A549 (cell line): ENCODE data around the gene ZDHHC24. TPM values are rescaled to one million over a fixed set of nuclear protein-coding genes. Genes with fewer than 3 reads are reported as not detected.
"Not testable (repeated sequence)": the region's sequence is repeated elsewhere in the genome, so short reads cannot be mapped to it uniquely, and the experiment has no call there.

Source experiments
- ATAC-seq, 2 experiments: fragments of 200-7000 bp in 1 of 2; fragments of >200 bp in 1 of 2; cut with Nextera tagmentation in 1 of 2; cut with Tn5 transposase in 1 of 2; 3 replicates each; pipeline versions ENCODE4 v1.8.0 to v1.9.1; 2018 to 2020; ENCODE audit warnings: mild to moderate bottlenecking in 1 of 2, moderate library complexity in 1 of 2
- CTCF ChIA-PET: fragments of 300-600 bp; sonication (Branson Sonifier 250); formaldehyde crosslinking; extraction: SDS; loops from one replicate; lab custom pipeline; 2021; ENCODE audit warnings: antibody characterized with exemption, inconsistent platforms; lab: Yijun Ruan, JAX
- POLR2A ChIA-PET: fragments of 350-600 bp; formaldehyde crosslinking; extraction: SDS; loops from one replicate; lab custom pipeline; 2021; ENCODE audit warnings: antibody characterized with exemption, inconsistent platforms; lab: Yijun Ruan, JAX
- DNase-seq, 2 experiments: peaks; one replicate each; pipeline versions ENCODE4 v3.0.0 to v3.0.0-alpha.2; 2011 to 2016; ENCODE audit warnings: low read depth in 1 of 2, low spot score in 1 of 2
- FAIRE-seq: peaks from 2 replicates; lab custom pipeline; 2011; peaks lifted over from hg19 to GRCh38; lab: Jason Lieb, UNC
- H3K27ac ChIP-seq, 2 experiments: fragments of >200 bp; sonication (Bioruptor Twin); formaldehyde crosslinking; 3 replicates each; pipeline ENCODE4 v1.5.1; 2016 to 2017
- H3K4me1 ChIP-seq: fragments of >200 bp; sonication (Bioruptor Twin); formaldehyde crosslinking; 3 replicates; pipeline ENCODE4 v1.6.1; 2016
- H3K4me2 ChIP-seq: fragments of >200 bp; sonication (Bioruptor Twin); formaldehyde crosslinking; 3 replicates; pipeline ENCODE4 v1.6.1; 2016
- H3K4me3 ChIP-seq: fragments of >200 bp; sonication (Bioruptor Twin); formaldehyde crosslinking; 3 replicates; pipeline ENCODE4 v1.5.1; 2016
- H3K9me3 ChIP-seq: fragments of >200 bp; sonication (Bioruptor Twin); formaldehyde crosslinking; 3 replicates; pipeline ENCODE4 v1.6.1; 2016
- ATOH8 ChIP-seq: fragments of 250-450 bp; sonication (Bioruptor Pico); IDR thresholded peaks from 2 replicates; pipeline ENCODE4 v1.5.0; 2020; ENCODE audit warnings: low read depth, mild to moderate bottlenecking, moderate library complexity
- BHLHE40 ChIP-seq: IDR thresholded peaks from 2 replicates; pipeline ENCODE4 v1.6.1; 2012; ENCODE audit warnings: low read depth, low read length, inconsistent platforms
- CBX8 ChIP-seq: fragments of 200-600 bp; sonication (generic); IDR thresholded peaks from 2 replicates; pipeline ENCODE4 v1.6.1; 2016
- CHD2 ChIP-seq: fragments of 150-350 bp; IDR thresholded peaks from 2 replicates; pipeline ENCODE4 v1.6.1; 2014; ENCODE audit warnings: low read length; ENCODE audit not compliant: partially characterized antibody
- CHD4 ChIP-seq: fragments of 200-600 bp; sonication (generic); IDR thresholded peaks from 2 replicates; pipeline ENCODE4 v1.6.1; 2016; ENCODE audit warnings: antibody characterized with exemption, mild to moderate bottlenecking, borderline replicate concordance
- E2F6 ChIP-seq: IDR thresholded peaks from 2 replicates; pipeline ENCODE4 v1.6.1; 2012; ENCODE audit warnings: low read depth, borderline replicate concordance
- ESRRA ChIP-seq: fragments of 150-350 bp; IDR thresholded peaks from 2 replicates; pipeline ENCODE4 v1.6.1; 2014; ENCODE audit warnings: mild to moderate bottlenecking, low read length, borderline replicate concordance
- FOXS1 ChIP-seq: fragments of 250-450 bp; sonication (Bioruptor Pico); IDR thresholded peaks from 2 replicates; pipeline ENCODE4 v1.5.0; 2020; ENCODE audit warnings: mild to moderate bottlenecking, moderate library complexity
- GATA3 ChIP-seq: IDR thresholded peaks from 2 replicates; pipeline ENCODE4 v1.6.1; 2012; ENCODE audit warnings: borderline replicate concordance
- HDAC2 ChIP-seq: fragments of 200-600 bp; sonication (generic); IDR thresholded peaks from 2 replicates; pipeline ENCODE4 v1.6.1; 2016
- JUN ChIP-seq, 2 experiments: fragments of >200 bp; sonication (Bioruptor Twin); formaldehyde crosslinking; IDR thresholded peaks; 2 replicates in 1 of 2; 3 replicates in 1 of 2; pipeline ENCODE4 v1.6.1; 2016 to 2017
- KDM1A ChIP-seq: fragments of 200-600 bp; sonication (generic); IDR thresholded peaks from 2 replicates; pipeline ENCODE4 v1.6.1; 2016; ENCODE audit warnings: low read depth, mild to moderate bottlenecking
- MYC ChIP-seq: IDR thresholded peaks from 2 replicates; pipeline ENCODE4 v1.6.1; 2012; ENCODE audit warnings: mild to moderate bottlenecking, inconsistent platforms, low read length, improper control_type of control experiment, borderline replicate concordance
- POLR2A ChIP-seq: IDR thresholded peaks from 2 replicates; pipeline ENCODE4 v1.6.1; 2012; ENCODE audit warnings: mild to moderate bottlenecking, low read length
- POLR2AphosphoS2 ChIP-seq: conservative IDR thresholded peaks from 2 replicates; pipeline ENCODE4 v1.6.1; 2012; ENCODE audit warnings: low read length, improper control_type of control experiment, inconsistent platforms
- RARB ChIP-seq: fragments of 250-450 bp; sonication (Bioruptor Pico); IDR thresholded peaks from 2 replicates; pipeline ENCODE4 v1.8.0; 2021; ENCODE audit warnings: mild to moderate bottlenecking, moderate library complexity
- RCOR1 ChIP-seq: fragments of 150-350 bp; IDR thresholded peaks from 2 replicates; pipeline ENCODE4 v1.6.1; 2014; ENCODE audit warnings: antibody characterized with exemption, low read length, low read depth
- RFX5 ChIP-seq: fragments of 450-650 bp; IDR thresholded peaks from 2 replicates; pipeline ENCODE4 v1.7.1; 2014; ENCODE audit warnings: antibody characterized with exemption, mild to moderate bottlenecking, moderate library complexity
- TFCP2L1 ChIP-seq: fragments of 250-450 bp; sonication (Bioruptor Pico); IDR thresholded peaks from 2 replicates; pipeline ENCODE4 v1.5.0; 2021; ENCODE audit warnings: mild to moderate bottlenecking
- ZFP36 ChIP-seq: fragments of 450-650 bp; IDR thresholded peaks from 2 replicates; pipeline ENCODE4 v1.6.1; 2014; ENCODE audit warnings: borderline replicate concordance; ENCODE audit not compliant: partially characterized antibody
- ZNF302 ChIP-seq: fragments of 250-450 bp; sonication (Bioruptor Pico); IDR thresholded peaks from 2 replicates; pipeline ENCODE4 v1.9.0; 2021; ENCODE audit warnings: inconsistent platforms, mild to moderate bottlenecking, moderate library complexity
- WGBS: methylation state at CpG from one replicate; pipeline ENCODE4 v1.1.6; 2017; ENCODE audit errors: missing lambda C conversion rate; 5-methylcytosine and 5-hydroxymethylcytosine counted together
- polyA plus RNA-seq, 4 experiments: library from polyadenylated mRNA; depleted of rRNA in 3 of 4; stranded (reverse); fragments of >200 nt; fragmentation: RNase III in 1 of 4; extraction: RNeasy Plus Mini Kit Qiagen cat#74134 plus additional on column Dnase treatment in 1 of 4; gene quantifications; 2 replicates in 3 of 4; 3 replicates in 1 of 4; pipeline ENCODE4 v1.2.3, GENCODE V29; 2011 to 2017

ZDHHC24 gene
- polyA plus RNA-seq, 2 of the 4 experiments (the other 2 are of a cell fraction) = 8.6 to 8.7 TPM

- ChIA-PET CTCF (interaction anchor here (0.8 to 1.7 kb wide), 7 partner anchors 10 to 288 kb away, joined by 3 to 6 read pairs (median 5); partner anchors contain the start of genes CCDC87, CCS and CTSF), POLR2A (interaction anchor here (0.6 to 2.0 kb wide), 15 partner anchors 9 to 132 kb away, joined by 3 to 13 read pairs (median 5); partner anchors contain the start of genes CTSF, DPP3, PELI3 and RBM14)
- 11% methylated on average over 33 of the region's 37 CpGs for WGBS
- Histone ChIP-seq H3K4me3 (peak within 1 kb of the TSS; percentile 85), H3K27ac (peak within 1 kb of the TSS; percentile 85 to 96), H3K4me1 (peaks cover 17% of the 10 kb centered on the region), H3K4me2 (peak within 1 kb of the TSS; percentile 90), H3K9me3 (no peaks in the 10 kb centered on the region)
- ATAC-seq = peak in 1 of 2 experiments; percentile 6; a peak in 3 of 6 replicates
- TF ChIP-seq FOXS1 (no peak), ATOH8 (no peak), CHD4 (peak; percentile 97), E2F6 (no peak), RFX5 (no peak), KDM1A (peak; percentile 100), HDAC2 (peak; percentile 98), BHLHE40 (no peak), CHD2 (no peak), POLR2A (no peak; the same call in 1 of the 2 replicates), CBX8 (no peak), ESRRA (no peak), POLR2AphosphoS2 (no peak), GATA3 (no peak), RARB (CRISPR knock-in tag) (no peak), JUN (IDR thresholded peaks at IDR 0.05) (0 out of 5 replicates have a peak, but pooled peaks of 1 of the 2 experiments have one; percentile 29), MYC (no peak), RCOR1 (peak; percentile 72; the same call in 1 of the 2 replicates), ZFP36 (peak; percentile 81), TFCP2L1 (CRISPR knock-in tag) (no peak)
- no peak for FAIRE-seq
- peak in 1 of 2 experiments; percentile 18 for DNase-seq
Measured at GRCh38 chr11:66546368-66546965, 619 bp upstream of the ZDHHC24 start, which contains the start of gene ACTN3. TSS of gene ACTN3 (plus strand) at chr11:66546903. CDS start at chr11:66546938, 35 bp downstream.

GRCh38 chr11:66544952-66545351, 896 bp downstream of the ZDHHC24 start:
- peak overlapping the region; percentile 90 for H3K4me2 ChIP-seq
- peaks cover 17% of the 10 kb centered on the region for H3K4me1 ChIP-seq
- CTCF ChIA-PET = interaction anchor here (1.0 to 1.8 kb wide), 4 partner anchors 8 to 106 kb away, joined by 3 to 6 read pairs (median 4); partner anchors contain the start of gene MRPL11
- not testable (repeated sequence) for FAIRE-seq, ATAC-seq, H3K9me3 ChIP-seq, DNase-seq
- WGBS = 74% methylated on average over 14 of the region's 14 CpGs
- POLR2A ChIA-PET = interaction anchor here (0.7 to 2.0 kb wide), 8 partner anchors 10 to 298 kb away, joined by 3 to 13 read pairs (median 10); partner anchors contain the start of genes CTSF, DPP3, RBM14 and RBM4
- peak overlapping the region; percentile 85 to 96; a peak in 5 of 6 replicates for H3K27ac ChIP-seq
- peak overlapping the region; percentile 85 for H3K4me3 ChIP-seq

- TF ChIP-seq GATA3 (no peak), ZNF302 (CRISPR knock-in tag) (no peak), KDM1A (no peak)
- ChIA-PET CTCF (interaction anchor here (1.3 to 1.8 kb wide), 3 partner anchors 14 to 135 kb away, joined by 4 to 5 read pairs (median 5); no protein-coding TSS in a partner anchor), POLR2A (interaction anchor here (1.5 kb wide), 1 partner anchor 11 kb away, joined by 3 read pairs; no protein-coding TSS in a partner anchor)
- no peak for FAIRE-seq
- 90% methylated on average over 17 of the region's 26 CpGs for WGBS
- Histone ChIP-seq H3K9me3 (no peaks in the 10 kb centered on the region), H3K4me1 (peaks cover 17% of the 10 kb centered on the region), H3K4me2 (no peak overlapping the region), H3K4me3 (no peak overlapping the region), H3K27ac (no peak overlapping the region)
- ATAC-seq = no peak
- DNase-seq = no peak
Measured at GRCh38 chr11:66543263-66544107, 2.4 kb downstream of the ZDHHC24 start.
